ENCODE results near the gene BMP7.

Gene BMP7

GRCh38 chr20:57224641-57225138, 41.8 kb downstream of the BMP7 start:
- H3K4me3 ChIP-seq (ENCODE audit: extremely low read depth, insufficient read depth, low read length, poor library complexity, severe bottlenecking) = no peak overlapping the region
- WGBS, 2 experiments (ENCODE audit: insufficient coverage in 2 of 2) = 86 to 88% methylated on average over 18 to 19 of the region's 19 CpGs
- H3K4me1 ChIP-seq (ENCODE audit: control insufficient read depth, insufficient read depth, low read length, poor library complexity, severe bottlenecking) = peaks cover 5% of the 10 kb centered on the region
- H3K36me3 ChIP-seq (ENCODE audit: control insufficient read depth, insufficient read depth, low read length) = no peaks in the 10 kb centered on the region
- H3K9me3 ChIP-seq (ENCODE audit: control insufficient read depth, low read length) = no peaks in the 10 kb centered on the region
- H3K27ac ChIP-seq (ENCODE audit: low read depth, low read length, severe bottlenecking) = no peak overlapping the region

- Histone ChIP-seq H3K4me3 (ENCODE audit: extremely low read depth, insufficient read depth, low read length, poor library complexity, severe bottlenecking) (no peak overlapping the region), H3K4me1 (ENCODE audit: control insufficient read depth, insufficient read depth, low read length, poor library complexity, severe bottlenecking) (peaks cover 5% of the 10 kb centered on the region), H3K36me3 (ENCODE audit: control insufficient read depth, insufficient read depth, low read length) (no peaks in the 10 kb centered on the region), H3K27ac (ENCODE audit: low read depth, low read length, severe bottlenecking) (no peak overlapping the region), H3K9me3 (ENCODE audit: control insufficient read depth, low read length) (no peaks in the 10 kb centered on the region)
- WGBS, 2 experiments (ENCODE audit: insufficient coverage in 2 of 2) = 91 to 96% methylated on average over 13 to 18 of the region's 20 CpGs
Observed at GRCh38 chr20:57223648-57224489, 42.6 kb downstream of the BMP7 start.

DNA sequence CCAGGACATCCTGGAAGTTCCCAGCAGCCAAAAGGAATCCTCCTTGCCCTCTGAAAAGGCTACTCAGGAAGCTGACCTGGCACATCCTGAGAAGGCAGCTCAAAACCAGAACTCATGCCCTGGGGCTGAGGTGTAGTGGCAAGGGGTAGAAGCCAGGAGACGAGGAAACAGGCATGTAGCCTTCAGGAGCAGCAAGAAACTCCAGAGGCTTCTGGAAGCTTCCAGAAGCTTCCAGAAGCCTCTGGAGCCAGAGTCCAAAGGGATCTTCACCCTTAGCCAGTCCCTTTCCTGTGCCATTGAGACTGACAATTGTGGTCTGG, 43.9 kb downstream of the BMP7 start:
- no peaks in the 10 kb centered on the region for H3K36me3 ChIP-seq (ENCODE audit: control insufficient read depth, insufficient read depth, low read length)
- H3K4me3 ChIP-seq (ENCODE audit: extremely low read depth, insufficient read depth, low read length, poor library complexity, severe bottlenecking) = no peak overlapping the region
- H3K4me1 ChIP-seq (ENCODE audit: control insufficient read depth, insufficient read depth, low read length, poor library complexity, severe bottlenecking) = peaks cover 5% of the 10 kb centered on the region
- WGBS, 2 experiments (ENCODE audit: insufficient coverage in 2 of 2) = 80 to 93% methylated on average over 1 of the region's 1 CpG
- no peak overlapping the region for H3K27ac ChIP-seq (ENCODE audit: low read depth, low read length, severe bottlenecking)
- no peaks in the 10 kb centered on the region for H3K9me3 ChIP-seq (ENCODE audit: control insufficient read depth, low read length)

GRCh38 chr20:57221916-57222630, 44.4 kb downstream of the BMP7 start:
- H3K4me3 ChIP-seq (ENCODE audit: extremely low read depth, insufficient read depth, low read length, poor library complexity, severe bottlenecking) = no peak overlapping the region
- 91 to 92% methylated on average over 18 of the region's 19 CpGs for WGBS, 2 experiments (ENCODE audit: insufficient coverage in 2 of 2)
- H3K27ac ChIP-seq (ENCODE audit: low read depth, low read length, severe bottlenecking) = no peak overlapping the region
- H3K9me3 ChIP-seq (ENCODE audit: control insufficient read depth, low read length) = no peaks in the 10 kb centered on the region
- peaks cover 5% of the 10 kb centered on the region for H3K4me1 ChIP-seq (ENCODE audit: control insufficient read depth, insufficient read depth, low read length, poor library complexity, severe bottlenecking)
- no peaks in the 10 kb centered on the region for H3K36me3 ChIP-seq (ENCODE audit: control insufficient read depth, insufficient read depth, low read length)

- WGBS, 2 experiments (ENCODE audit: insufficient coverage in 2 of 2) = 86 to 89% methylated on average over 12 to 14 of the region's 14 CpGs
- H3K9me3 ChIP-seq (ENCODE audit: control insufficient read depth, low read length) = no peaks in the 10 kb centered on the region
- peaks cover 5% of the 10 kb centered on the region for H3K4me1 ChIP-seq (ENCODE audit: control insufficient read depth, insufficient read depth, low read length, poor library complexity, severe bottlenecking)
- H3K36me3 ChIP-seq (ENCODE audit: control insufficient read depth, insufficient read depth, low read length) = no peaks in the 10 kb centered on the region
- no peak overlapping the region for H3K4me3 ChIP-seq (ENCODE audit: extremely low read depth, insufficient read depth, low read length, poor library complexity, severe bottlenecking)
- no peak overlapping the region for H3K27ac ChIP-seq (ENCODE audit: low read depth, low read length, severe bottlenecking)
Observed at GRCh38 chr20:57220337-57221145, 45.9 kb downstream of the BMP7 start.

DNA sequence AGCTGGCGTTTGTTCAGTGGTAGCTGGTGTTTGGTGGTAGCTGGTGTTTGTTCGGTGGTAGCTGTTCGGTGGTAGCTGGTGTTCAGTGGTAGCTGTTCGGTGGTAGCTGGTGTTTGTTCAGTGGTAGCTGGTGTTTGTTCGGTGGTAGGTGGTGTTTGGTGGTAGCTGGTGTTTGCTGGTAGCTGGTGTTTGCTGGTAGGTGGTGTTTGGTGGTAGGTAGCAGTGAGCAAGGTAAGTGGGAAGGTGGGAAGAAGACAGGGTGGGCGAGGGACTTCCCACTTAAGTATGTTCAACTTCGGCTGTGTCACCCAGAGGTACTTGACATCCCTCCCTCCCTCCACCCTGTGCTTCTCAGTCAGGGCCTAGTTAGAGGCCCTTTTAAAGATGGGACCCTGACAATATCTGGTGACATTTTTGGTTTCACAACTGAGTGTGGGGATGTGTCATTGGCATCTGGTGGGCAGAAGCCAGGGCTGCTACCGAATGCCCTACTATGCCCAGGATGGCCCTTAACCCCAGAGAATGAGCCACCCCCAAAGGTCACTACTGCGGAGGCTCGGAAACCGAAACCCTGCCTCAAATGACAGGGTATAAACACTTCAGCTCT, 47.3 kb downstream of the BMP7 start:
- no peaks in the 10 kb centered on the region for H3K36me3 ChIP-seq (ENCODE audit: control insufficient read depth, insufficient read depth, low read length)

DNA sequence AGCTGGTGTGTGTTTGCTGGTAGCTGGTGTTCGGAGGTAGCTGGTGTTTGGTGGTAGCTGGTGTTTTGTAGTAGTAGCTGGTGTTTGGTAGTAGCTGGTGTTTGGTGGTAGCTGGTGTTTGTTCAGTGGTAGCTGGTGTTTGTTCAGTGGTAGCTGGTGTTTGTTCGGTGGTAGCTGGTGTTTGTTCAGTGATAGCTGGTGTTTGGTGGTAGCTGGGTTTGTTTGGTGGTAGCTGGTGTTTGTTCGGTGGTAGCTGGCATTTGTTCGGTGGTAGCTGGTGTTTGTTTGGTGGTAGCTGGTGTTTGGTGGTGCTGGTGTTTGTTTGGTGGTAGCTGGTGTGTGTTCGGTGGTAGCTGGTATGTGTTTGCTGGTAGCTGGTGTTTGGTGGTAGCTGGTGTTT, 48.0 kb downstream of the BMP7 start:
- H3K9me3 ChIP-seq (ENCODE audit: control insufficient read depth, low read length) = no peaks in the 10 kb centered on the region
- no peaks in the 10 kb centered on the region for H3K4me1 ChIP-seq (ENCODE audit: control insufficient read depth, insufficient read depth, low read length, poor library complexity, severe bottlenecking)
- H3K36me3 ChIP-seq (ENCODE audit: control insufficient read depth, insufficient read depth, low read length) = no peaks in the 10 kb centered on the region
- 83 to 89% methylated on average over 2 of the region's 5 CpGs for WGBS, 2 experiments (ENCODE audit: insufficient coverage in 2 of 2)
- H3K4me3 ChIP-seq (ENCODE audit: extremely low read depth, insufficient read depth, low read length, poor library complexity, severe bottlenecking) = no peak overlapping the region
- no peak overlapping the region for H3K27ac ChIP-seq (ENCODE audit: low read depth, low read length, severe bottlenecking)

More for the DNA sequence above, 47.3 kb downstream of the BMP7 start:
- H3K9me3 ChIP-seq (ENCODE audit: control insufficient read depth, low read length) = no peaks in the 10 kb centered on the region
- 83 to 94% methylated on average over 5 to 7 of the region's 11 CpGs for WGBS, 2 experiments (ENCODE audit: insufficient coverage in 2 of 2)
- H3K27ac ChIP-seq (ENCODE audit: low read depth, low read length, severe bottlenecking) = no peak overlapping the region
- H3K4me1 ChIP-seq (ENCODE audit: control insufficient read depth, insufficient read depth, low read length, poor library complexity, severe bottlenecking) = no peaks in the 10 kb centered on the region
- no peak overlapping the region for H3K4me3 ChIP-seq (ENCODE audit: extremely low read depth, insufficient read depth, low read length, poor library complexity, severe bottlenecking)

- no peaks in the 10 kb centered on the region for H3K36me3 ChIP-seq (ENCODE audit: control insufficient read depth, insufficient read depth, low read length)
- H3K4me1 ChIP-seq (ENCODE audit: control insufficient read depth, insufficient read depth, low read length, poor library complexity, severe bottlenecking) = peaks cover 3% of the 10 kb centered on the region
- H3K9me3 ChIP-seq (ENCODE audit: control insufficient read depth, low read length) = no peaks in the 10 kb centered on the region
- 76 to 88% methylated on average over 5 to 6 of the region's 9 CpGs for WGBS, 2 experiments (ENCODE audit: insufficient coverage in 2 of 2)
- no peak overlapping the region for H3K4me3 ChIP-seq (ENCODE audit: extremely low read depth, insufficient read depth, low read length, poor library complexity, severe bottlenecking)
- no peak overlapping the region for H3K27ac ChIP-seq (ENCODE audit: low read depth, low read length, severe bottlenecking)
Observed at GRCh38 chr20:57217802-57218201, 48.6 kb downstream of the BMP7 start.

DNA sequence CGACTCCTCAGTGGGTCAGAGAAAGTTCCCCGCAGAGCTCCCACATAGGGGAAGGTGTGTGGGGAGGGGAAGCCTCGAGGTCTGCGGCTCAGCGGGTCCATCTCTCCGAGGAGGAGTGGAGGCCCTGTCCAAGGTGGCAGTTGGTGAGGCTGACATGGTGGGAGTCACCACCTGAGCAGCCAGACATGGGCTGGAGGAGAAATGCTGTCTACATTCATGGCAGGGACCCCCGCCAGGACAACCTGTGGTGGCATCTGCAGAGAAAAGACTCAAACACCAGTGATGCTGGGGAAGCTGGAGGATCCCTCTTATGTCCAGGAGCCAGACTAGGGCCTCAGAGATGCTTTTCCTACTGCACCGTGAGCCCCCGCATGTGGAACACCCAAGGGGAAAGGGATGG, 49.8 kb downstream of the BMP7 start:
- H3K4me1 ChIP-seq (ENCODE audit: control insufficient read depth, insufficient read depth, low read length, poor library complexity, severe bottlenecking) = peaks cover 11% of the 10 kb centered on the region
- H3K27ac ChIP-seq (ENCODE audit: low read depth, low read length, severe bottlenecking) = no peak overlapping the region
- H3K36me3 ChIP-seq (ENCODE audit: control insufficient read depth, insufficient read depth, low read length) = no peaks in the 10 kb centered on the region
- WGBS, 2 experiments (ENCODE audit: insufficient coverage in 2 of 2) = 67 to 82% methylated on average over 5 to 7 of the region's 9 CpGs
- H3K4me3 ChIP-seq (ENCODE audit: extremely low read depth, insufficient read depth, low read length, poor library complexity, severe bottlenecking) = no peak overlapping the region
- H3K9me3 ChIP-seq (ENCODE audit: control insufficient read depth, low read length) = no peaks in the 10 kb centered on the region

DNA sequence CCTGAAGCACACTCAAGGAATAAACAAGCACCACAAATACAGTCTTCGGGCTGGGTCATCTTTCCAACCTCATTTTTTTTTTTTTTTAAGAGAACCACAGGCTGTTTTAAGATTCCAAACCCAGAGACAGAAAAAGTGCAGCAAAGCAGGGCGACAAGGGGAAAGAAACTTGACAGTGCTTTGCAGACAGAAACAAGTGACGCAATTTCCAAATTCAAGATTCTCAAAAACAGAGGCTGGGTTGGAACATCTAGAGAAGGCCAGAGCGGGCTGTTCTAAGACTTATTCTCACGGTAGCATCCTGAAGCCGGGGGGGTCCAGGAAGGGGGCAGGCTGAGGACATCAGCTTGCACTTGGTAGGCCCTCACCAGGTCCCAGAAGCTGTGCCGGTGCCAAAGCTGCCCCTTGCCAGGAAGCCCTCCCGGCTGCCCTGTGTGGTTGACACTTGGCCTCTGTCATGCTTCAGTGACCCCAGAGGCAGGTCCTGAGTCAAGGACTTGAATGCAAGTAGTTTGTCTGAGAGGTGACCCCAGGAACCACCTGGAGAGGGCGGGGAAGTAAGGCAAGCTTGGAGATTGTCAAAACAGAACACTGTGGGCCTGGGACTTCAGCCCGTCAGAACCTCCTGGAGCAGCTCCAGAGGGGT, 50.5 kb downstream of the BMP7 start:
- 90 to 91% methylated on average over 8 to 10 of the region's 10 CpGs for WGBS, 2 experiments (ENCODE audit: insufficient coverage in 2 of 2)
- H3K27ac ChIP-seq (ENCODE audit: low read depth, low read length, severe bottlenecking) = no peak overlapping the region
- no peaks in the 10 kb centered on the region for H3K36me3 ChIP-seq (ENCODE audit: control insufficient read depth, insufficient read depth, low read length)
- peaks cover 12% of the 10 kb centered on the region for H3K4me1 ChIP-seq (ENCODE audit: control insufficient read depth, insufficient read depth, low read length, poor library complexity, severe bottlenecking)
- H3K4me3 ChIP-seq (ENCODE audit: extremely low read depth, insufficient read depth, low read length, poor library complexity, severe bottlenecking) = no peak overlapping the region
- H3K9me3 ChIP-seq (ENCODE audit: control insufficient read depth, low read length) = no peaks in the 10 kb centered on the region
